HT-29 (cell line): ENCODE data around the gene ARL4A. TPM values are rescaled to one million over a fixed set of nuclear protein-coding genes. Genes with fewer than 3 reads are reported as not detected.

ENCODE experiments used
- DNase-seq: peaks from one replicate; pipeline ENCODE4 v3.0.0-alpha.2; 2015; ENCODE audit warnings: low spot score
- small RNA-seq: library from RNA; depleted of rRNA; stranded (forward); fragments of <200 nt; gene quantifications from one replicate; pipeline ENCODE3, GENCODE V24; 2014
- total RNA-seq: library from RNA; depleted of rRNA; stranded (reverse); fragments of >200 nt; shearing (Covaris generic); gene quantifications from 2 replicates; pipeline ENCODE4 v1.2.3, GENCODE V29; 2014; rRNA removed

Gene ARL4A
- total RNA-seq, 1 experiment from 2014 or later, result 26.8 TPM

DNA sequence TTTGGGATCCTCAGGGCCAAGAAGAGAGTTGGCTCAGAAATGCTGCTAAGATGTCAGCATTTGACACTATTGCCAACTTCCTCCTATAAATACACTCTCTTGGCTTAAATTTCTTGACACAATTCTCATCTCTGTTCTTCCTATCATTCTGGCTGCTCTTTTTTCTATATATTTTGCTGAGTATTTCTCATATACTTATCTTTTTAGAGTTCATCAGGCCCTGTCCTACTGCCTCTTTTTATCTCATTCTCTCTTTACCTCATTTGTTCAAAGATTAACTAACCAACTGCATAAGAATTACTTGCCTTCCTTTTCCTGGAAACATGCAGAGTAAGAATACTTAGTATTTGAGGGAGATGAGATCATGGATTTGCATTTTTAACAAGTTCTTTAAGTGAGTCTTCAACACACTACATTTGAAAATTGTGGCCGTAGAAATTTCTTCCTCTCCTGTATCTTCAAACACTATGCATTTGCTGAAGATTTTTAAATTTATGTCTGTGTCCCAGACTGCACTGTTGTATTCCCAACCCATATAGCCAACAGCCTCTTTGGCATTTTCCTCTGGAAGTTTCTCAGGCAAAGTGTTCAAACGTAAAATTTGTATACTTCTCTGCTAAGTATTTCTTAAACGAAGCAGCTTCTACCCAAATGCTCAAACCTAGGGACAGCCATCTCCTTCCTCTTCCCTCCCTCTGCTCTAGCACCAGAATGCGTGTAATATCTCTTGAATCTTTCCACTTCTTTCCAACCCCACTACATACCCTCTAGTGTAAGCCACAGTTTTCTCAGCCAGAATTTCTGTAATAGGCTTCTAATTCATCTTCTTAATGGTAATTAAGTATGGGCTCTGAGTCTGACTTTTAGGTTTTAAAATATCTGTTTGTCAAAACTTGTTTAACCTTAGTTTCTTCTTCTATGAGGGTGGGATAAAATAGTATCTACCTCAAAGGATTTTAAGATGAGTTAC is 35.5 kb downstream of the ARL4A start:
- DNase-seq, result no peak

DNA sequence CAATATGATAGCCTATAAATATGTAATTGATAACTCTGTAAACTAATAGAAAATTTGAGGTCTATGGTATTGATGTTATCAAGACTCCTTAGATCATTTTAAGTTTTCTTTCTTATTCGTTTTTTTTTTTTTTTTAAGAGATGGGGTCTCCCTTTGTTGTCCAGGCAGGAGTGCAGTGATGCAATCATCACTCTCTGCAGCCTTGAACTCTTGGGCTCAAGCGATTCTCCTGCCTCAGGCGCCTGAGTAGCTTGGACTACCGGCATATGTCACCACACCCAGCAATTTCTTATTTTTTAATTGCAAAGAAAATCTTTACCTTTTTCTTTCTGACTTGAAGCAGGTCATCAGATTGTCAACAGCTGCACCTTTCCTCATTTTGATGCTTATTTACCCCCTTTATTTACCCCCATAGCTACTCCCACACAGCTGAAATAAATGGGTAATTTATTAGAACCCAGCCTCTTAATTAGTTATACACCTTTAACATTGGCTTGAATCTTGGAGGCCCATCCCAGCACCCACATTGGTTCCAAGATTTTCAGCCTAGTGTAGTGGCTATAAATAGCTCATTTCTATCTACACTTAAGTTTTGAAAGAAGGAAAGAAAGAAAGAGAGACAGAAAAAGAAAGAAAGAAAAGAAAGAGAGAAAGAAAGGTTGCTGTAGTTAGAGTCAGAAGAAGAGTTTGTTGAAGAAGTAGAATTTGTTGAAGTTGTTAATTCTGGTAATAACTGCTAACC is 38.3 kb downstream of the ARL4A start:
- no peak for DNase-seq

DNA sequence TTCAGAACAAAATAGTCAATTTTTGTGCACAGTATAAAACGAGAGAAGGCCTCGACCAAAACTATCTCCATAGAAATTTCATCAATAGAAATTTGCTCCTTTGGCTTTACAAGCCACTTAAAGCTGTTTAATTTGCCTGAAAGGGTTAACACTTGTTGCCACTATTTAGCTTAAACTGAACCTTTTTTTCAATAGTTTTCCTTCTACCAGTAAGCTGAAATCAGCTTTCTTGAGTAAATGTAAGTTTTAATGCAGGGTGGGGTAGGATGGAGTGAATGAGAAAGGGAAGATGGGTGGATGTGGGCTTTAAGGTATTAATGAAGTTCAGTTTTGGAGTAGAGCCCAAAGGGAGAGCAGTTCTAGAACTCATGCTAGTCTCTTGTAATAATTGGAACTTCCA is 39.5 kb downstream of the ARL4A start:
- DNase-seq, result no peak

DNA sequence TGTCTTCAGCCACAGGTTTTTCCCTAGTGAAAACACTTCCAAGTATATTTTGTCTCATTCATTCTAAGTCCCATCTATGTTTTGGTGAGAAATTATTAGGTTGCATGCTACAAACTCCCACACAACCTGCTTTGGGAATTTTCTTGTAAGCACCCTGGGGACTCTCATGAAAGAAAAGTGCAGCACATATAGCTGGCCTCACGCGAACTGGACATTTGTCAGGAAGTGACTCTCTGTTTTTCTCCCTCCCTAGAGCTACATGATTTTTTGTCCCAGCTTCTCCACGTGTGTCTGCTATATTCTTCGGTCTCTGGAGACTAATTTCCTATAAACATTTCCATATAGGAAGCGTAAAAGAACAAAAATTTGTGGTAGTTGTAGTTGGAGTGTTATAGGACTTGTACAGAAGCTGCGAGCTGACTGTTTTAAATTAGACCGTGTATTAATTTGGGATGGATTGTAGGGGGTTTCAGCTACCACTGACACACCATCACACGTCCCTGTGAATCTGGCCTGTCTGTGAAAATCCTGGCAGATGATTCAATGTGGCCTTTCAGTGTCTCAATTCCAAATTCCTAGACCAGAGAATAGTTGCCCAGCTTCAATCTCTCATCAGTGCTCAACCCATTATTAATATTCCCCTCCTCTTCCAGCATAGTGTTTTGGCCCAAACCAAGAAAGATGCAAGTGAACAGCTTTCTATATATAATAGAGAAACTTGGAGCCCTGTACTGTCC is 40.2 kb downstream of the ARL4A start:
- DNase-seq, result no peak

DNA sequence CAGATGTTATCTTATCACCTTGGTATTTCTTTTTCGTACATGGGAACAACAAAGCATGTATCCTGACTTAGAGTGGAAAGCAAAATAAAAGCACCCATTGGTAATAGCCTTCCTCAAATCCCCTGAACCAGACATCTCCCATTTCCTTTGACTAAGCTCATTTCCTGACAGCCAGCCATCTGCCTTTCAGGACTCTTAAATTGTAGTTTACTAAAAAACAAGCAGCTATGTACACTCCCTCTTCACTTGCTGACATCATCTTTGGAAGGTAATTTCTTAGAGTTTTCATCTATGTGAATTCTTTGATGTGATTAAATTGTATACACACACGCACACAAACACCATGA is 40.7 kb downstream of the ARL4A start:
- DNase-seq, result no peak

DNA sequence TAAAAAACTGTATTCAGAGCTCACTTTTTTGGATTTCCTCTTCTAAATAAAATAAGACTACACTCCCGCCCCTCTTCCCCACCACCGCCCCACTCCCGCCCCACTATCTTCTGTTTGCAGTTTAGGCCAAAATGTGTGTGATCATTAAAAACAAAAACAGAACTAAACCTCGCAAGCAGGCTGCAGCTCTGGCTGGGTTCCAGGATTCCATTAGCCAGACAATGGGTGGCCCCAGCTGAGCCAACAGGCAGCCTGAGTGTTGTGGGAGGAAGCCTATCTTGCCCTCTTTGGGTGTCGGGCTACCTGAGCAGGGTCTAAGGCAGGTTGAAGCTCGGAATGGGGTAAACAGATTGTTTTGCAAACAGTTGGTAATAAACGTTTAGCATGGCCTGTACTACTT is 41.7 kb downstream of the ARL4A start:
- peak; percentile 29 for DNase-seq

DNA sequence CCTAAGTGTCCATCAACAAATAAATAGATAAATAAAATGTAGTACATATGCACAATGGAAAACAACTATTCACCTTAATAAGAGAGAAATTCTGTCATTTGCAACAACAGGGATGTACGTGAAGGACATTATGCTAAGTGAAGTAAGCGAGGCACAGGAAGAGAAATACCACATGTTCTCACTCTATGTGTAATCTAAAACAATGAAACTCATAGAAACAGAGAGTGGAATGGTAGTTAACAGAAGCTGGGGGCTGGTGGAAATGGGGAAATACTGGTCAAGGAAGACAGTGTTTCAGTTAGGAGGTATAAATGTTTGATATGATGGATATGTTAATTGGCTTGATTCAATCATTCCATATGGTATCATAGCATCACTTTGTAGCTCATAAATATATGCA is 43.1 kb downstream of the ARL4A start:
- DNase-seq, result no peak

DNA sequence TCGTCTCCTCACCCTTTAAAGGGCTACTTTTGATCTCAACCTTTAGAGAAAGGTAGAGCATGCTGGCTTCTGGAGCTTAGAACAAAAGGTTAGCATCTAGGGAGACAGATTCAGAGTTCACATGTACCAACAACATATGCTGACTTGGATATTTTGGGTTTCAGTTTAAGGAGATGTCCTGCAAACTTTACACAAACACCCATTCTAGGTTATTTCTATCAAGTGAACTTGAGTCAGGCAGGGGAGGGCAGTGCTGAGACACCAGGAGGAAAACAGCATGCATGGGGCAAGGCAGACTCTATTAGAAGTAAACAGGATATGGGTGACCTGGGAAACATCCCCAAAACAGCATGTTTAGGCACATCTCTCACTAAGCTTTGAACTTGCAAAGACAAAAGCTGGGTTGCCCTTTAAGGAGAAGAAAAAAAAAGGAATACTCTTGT is 43.8 kb downstream of the ARL4A start:
- peak; percentile 41 for DNase-seq

DNA sequence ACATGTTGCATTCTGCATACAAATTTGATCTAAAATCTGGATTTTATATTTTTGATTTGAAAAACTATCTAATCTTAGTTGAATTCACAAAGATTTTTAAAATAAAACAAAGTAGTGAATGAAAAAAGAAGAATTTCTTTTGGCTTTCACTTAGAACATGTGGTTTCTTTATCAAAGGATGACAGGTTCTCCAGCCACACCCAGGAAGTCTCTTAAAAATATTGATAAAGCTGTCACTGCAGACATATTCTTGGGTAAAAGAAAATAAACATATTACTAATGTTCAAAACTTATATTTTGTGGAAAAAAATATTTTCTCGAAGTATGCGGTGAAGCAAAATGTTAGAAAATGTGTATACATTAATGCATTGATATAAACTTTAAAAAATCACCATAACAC is 44.3 kb downstream of the ARL4A start:
- no peak for DNase-seq

DNA sequence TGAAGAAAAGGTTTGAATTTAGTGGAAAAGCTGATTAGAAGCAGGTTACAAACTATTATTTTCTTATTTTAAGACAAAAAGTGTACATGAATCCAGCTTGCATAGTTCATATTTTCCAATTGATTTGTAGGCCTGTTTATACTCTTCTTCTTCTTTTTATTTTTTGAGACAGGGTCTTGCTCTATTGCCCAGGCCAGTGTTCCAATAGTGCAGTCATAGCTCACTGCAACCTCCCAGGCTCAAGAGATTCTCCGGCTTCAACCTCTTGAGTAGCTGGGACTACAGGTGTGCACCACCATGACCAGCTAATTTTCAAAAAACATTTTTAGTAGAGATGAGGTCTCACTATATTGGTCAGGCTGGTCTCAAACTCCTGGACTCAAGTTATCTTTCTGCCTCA is 45.0 kb downstream of the ARL4A start:
- no peak for DNase-seq

DNA sequence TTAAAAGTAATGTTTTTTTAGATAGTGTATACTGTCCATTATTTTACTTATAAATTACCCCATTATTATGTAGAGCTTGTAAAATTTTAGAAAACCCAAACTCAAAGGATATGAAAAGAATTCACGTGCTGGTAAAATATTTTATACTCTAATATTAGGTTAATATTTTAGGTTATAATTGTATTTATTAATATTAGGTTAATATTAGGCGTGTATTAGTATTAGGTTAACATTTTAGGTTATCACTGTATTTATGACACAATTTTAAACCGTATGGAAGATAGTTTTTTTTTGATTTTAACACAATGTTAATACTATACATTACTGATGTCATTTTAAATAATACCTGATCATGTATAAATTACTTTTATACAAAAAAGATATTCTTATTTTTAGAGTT is 48.5 kb downstream of the ARL4A start:
- no peak for DNase-seq

DNA sequence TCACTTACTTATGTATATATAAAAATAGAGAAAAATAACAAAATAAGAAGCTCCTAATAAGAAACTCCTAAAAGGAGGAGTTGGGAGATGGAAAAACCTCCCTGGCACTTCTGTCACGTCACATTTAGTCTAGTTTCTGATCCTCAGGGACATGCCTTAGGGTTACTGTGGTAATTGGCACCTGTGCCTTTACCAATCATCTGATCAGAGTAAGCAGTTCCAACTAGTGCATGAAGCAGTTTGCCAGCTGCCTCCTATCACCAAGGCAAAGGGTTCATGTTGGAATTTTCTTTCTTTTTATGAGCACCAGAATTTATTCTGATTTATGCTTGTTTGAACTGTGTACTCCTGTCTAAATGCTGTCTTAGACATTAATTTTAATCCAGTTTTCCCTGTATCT is 49.9 kb downstream of the ARL4A start:
- DNase-seq, result no peak

DNA sequence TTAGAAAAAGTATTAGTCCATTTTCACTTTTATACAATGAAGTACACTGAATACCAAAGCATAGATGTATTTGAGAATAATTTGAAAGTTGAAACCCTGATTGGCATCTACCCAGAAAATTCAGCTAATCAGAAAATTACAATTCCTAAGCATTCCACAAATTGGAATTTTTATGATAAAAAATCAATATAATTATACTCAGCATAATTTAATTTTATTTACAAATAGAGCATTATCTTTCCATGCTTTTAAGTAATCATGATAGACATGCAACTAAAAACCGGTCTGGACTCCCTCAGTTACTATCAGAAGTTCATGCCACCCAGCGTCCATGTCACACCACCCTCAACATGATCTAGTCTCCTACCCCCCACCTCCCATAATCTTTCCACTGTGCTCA is 50.4 kb downstream of the ARL4A start:
- no peak for DNase-seq

DNA sequence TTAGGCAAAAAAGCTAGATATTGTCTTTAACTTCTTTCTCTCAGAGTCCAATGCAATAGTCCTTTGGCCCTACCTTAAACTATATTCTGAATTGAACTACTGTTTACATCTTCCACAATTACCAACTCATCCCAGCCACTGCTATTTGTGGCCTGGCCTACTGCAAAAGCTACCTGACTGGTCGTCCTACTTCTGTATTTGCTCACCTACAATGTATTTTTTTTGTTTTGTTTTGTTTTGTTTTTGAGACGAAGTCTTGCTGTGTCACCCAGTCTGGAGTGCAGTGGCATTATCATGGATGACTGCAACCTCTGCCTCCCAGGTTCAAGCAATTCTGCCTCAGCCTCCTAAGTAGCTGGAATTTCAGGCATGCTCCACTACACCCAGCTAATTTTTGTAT is 51.2 kb downstream of the ARL4A start:
- DNase-seq, result no peak

Small RNA genes within 50 kb of the gene (small RNA-seq; reads per million reads assigned to genes)
- not detected for gene RF00264

Other genes with a start within 250 kb of the ARL4A start
- 0.76 and 1.5 TPM in 2 replicates for gene SCIN, start 116.9 kb upstream of the ARL4A start, total RNA-seq